ENCODE measurements around the gene NFKBIE. TPM values are rescaled to one million over a fixed set of nuclear protein-coding genes. Genes with fewer than 3 reads are reported as not detected.

NFKBIE gene
- total RNA-seq, 3 donors from 2014 or later: 4.0 to 25.9 (median 14.4) TPM

DNA sequence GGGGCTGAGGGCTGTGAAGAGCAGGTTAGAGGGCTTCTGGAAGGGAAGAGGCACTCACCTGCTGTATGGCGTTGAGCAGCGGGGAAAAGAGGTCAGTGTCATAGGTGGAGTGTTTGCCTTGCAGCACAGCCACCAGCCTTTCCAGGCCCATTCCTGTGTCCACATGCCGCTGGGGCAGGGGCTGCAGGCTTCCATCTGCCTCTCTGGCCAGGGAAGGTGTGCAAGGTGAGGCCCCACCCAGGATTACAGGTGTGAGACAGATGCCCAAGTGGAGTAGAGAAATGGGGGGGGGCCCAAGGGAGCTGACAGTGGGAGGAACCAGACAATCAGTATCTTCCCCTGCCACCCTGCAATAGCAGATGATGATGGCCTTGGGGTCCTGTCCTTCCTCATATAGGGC lies 44.9 kb upstream of the NFKBIE start:
- no peaks in the 10 kb centered on the region for H3K27me3 ChIP-seq
- DNase-seq (ENCODE audit: low spot score in 2 of 2): no peak
- H3K4me1 ChIP-seq: peaks cover 3 to 7% of the 10 kb centered on the region in 2 donors
- H3K27ac ChIP-seq: no peak overlapping the region
- intact Hi-C loops (cut with DNase I; ENCODE audit: low total_unique reads): no loop called here
- H3K4me3 ChIP-seq: no peak overlapping the region
- H3K36me3 ChIP-seq: no peaks in the 10 kb centered on the region
- TF ChIP-seq POLR2AphosphoS5 (IDR thresholded peaks at IDR 0.05): no peak
- TF ChIP-seq, protein P1, sequence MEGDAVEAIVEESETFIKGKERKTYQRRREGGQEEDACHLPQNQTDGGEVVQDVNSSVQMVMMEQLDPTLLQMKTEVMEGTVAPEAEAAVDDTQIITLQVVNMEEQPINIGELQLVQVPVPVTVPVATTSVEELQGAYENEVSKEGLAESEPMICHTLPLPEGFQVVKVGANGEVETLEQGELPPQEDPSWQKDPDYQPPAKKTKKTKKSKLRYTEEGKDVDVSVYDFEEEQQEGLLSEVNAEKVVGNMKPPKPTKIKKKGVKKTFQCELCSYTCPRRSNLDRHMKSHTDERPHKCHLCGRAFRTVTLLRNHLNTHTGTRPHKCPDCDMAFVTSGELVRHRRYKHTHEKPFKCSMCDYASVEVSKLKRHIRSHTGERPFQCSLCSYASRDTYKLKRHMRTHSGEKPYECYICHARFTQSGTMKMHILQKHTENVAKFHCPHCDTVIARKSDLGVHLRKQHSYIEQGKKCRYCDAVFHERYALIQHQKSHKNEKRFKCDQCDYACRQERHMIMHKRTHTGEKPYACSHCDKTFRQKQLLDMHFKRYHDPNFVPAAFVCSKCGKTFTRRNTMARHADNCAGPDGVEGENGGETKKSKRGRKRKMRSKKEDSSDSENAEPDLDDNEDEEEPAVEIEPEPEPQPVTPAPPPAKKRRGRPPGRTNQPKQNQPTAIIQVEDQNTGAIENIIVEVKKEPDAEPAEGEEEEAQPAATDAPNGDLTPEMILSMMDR (IDR thresholded peaks at IDR 0.05): no peak
- no peaks in the 10 kb centered on the region for H3K9me3 ChIP-seq

DNA sequence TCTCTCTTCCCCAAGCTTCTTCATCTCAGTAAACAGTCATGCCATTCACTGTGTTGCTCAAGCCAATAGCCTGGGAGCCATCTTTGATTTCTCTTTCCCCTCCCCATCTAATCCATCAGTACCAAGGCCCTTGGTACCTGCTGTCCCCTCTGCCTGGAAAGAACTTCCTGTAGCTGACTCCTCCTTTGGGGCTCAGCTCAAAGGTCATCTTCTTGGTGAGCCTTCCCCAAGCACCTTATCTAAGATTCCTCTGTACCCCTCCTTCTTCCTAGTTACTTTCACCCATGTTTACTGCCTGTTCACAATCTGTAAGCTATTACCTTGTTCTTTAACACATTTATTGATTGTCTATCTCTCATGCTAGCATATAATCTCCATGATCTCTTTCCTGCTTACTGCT lies 44.3 kb upstream of the NFKBIE start:
- intact Hi-C loops (cut with DNase I; ENCODE audit: low total_unique reads): no loop called here
- no peak for DNase-seq (ENCODE audit: low spot score in 2 of 2)

DNA sequence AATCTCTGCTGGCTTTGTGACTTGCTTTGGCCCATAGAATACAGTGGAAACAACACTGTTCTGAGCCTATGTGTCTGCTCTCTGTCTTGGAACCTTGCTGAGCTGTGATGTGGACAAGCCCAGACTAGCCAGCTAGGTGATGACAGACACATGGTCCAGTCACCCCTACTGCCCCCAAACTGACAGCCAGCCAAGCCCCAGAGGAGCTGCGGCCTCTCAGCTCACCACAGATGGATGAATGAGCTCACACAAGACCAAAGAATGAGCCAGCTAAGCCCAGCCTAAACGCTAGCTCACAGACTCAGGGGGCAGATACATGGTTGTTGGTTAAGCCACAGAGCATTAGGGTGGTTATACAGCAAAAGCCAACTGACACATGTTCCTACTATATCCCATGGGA lies 43.7 kb upstream of the NFKBIE start:
- Histone ChIP-seq H3K4me1 (peaks cover 3 to 7% of the 10 kb centered on the region in 2 donors), H3K4me3 (no peak overlapping the region), H3K27me3 (no peaks in the 10 kb centered on the region), H3K27ac (no peak overlapping the region), H3K36me3 (no peaks in the 10 kb centered on the region), H3K9me3 (no peaks in the 10 kb centered on the region)
- DNase-seq (ENCODE audit: low spot score in 2 of 2): no peak
- intact Hi-C loops (cut with DNase I; ENCODE audit: low total_unique reads): no loop called here
- TF ChIP-seq POLR2A (IDR thresholded peaks at IDR 0.05): no peak
- TF ChIP-seq POLR2AphosphoS5 (IDR thresholded peaks at IDR 0.05): no peak
- TF ChIP-seq, protein P1 (IDR thresholded peaks at IDR 0.05): no peak

More for the DNA sequence above, 44.3 kb upstream of the NFKBIE start:
- Histone ChIP-seq H3K4me3 (no peak overlapping the region), H3K4me1 (peaks cover 3 to 7% of the 10 kb centered on the region in 2 donors), H3K27me3 (no peaks in the 10 kb centered on the region), H3K9me3 (no peaks in the 10 kb centered on the region), H3K36me3 (no peaks in the 10 kb centered on the region), H3K27ac (no peak overlapping the region)
- TF ChIP-seq POLR2AphosphoS5 (IDR thresholded peaks at IDR 0.05) (no peak), POLR2A (IDR thresholded peaks at IDR 0.05) (no peak)
- TF ChIP-seq, protein P1 (IDR thresholded peaks at IDR 0.05): no peak

DNA sequence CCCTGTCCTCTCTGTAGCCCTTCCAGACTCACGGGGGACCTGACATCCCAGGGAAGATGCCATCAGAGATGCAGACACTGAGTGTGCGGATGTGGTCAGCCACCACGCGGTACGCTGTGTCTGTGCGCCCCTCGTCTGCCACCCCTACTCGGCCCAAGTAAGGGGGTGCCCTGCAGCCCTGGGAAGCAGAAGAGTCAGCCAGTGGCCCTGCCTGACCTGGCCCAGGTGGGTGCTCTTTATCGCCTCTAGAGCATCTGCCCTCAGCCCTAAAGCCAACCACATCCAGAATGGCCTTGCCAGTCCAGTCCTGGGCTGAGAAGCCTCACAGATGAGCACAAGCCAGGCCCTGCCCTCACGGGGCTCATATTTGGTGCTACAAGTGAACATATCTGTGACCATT lies 41.9 kb upstream of the NFKBIE start:
- no peaks in the 10 kb centered on the region for H3K9me3 ChIP-seq
- DNase-seq (ENCODE audit: low spot score in 2 of 2): no peak
- intact Hi-C loops (cut with DNase I; ENCODE audit: low total_unique reads): no loop called here

DNA sequence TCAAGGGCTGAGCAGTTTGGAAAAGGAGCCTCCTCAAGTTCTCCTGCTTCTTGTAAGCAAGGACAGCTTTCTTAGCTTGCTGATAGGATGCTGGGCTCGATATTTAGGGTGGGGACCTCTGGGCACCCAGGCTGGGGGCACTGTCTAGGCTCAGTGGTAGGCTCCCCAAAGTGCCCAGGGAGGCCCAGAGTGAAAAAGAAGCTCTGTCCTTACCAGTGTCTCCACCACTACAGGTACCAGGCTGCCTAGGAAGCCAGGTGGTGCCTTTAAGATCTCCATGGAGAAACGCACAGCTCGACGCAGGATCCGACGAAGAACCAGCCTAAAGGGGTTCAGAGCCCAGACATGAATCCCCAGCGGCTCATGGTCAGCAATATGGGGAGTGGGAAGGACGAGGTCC lies 41.4 kb upstream of the NFKBIE start:
- no peaks in the 10 kb centered on the region for H3K4me1 ChIP-seq
- no peaks in the 10 kb centered on the region for H3K36me3 ChIP-seq
- DNase-seq (ENCODE audit: low spot score in 2 of 2): no peak
- no peak overlapping the region for H3K4me3 ChIP-seq
- TF ChIP-seq POLR2A (IDR thresholded peaks at IDR 0.05) (no peak), POLR2AphosphoS5 (IDR thresholded peaks at IDR 0.05) (no peak)
- TF ChIP-seq, protein P1 (IDR thresholded peaks at IDR 0.05): no peak
- no peak overlapping the region for H3K27ac ChIP-seq
- no peaks in the 10 kb centered on the region for H3K9me3 ChIP-seq
- intact Hi-C loops (cut with DNase I; ENCODE audit: low total_unique reads): no loop called here
- no peaks in the 10 kb centered on the region for H3K27me3 ChIP-seq

More for the DNA sequence above, 41.9 kb upstream of the NFKBIE start:
- Histone ChIP-seq H3K27me3 (no peaks in the 10 kb centered on the region), H3K4me3 (no peak overlapping the region), H3K36me3 (no peaks in the 10 kb centered on the region), H3K4me1 (peaks cover under 1 to 4% of the 10 kb centered on the region in 2 donors), H3K27ac (no peak overlapping the region)
- TF ChIP-seq, protein P1 (IDR thresholded peaks at IDR 0.05): no peak
- TF ChIP-seq POLR2AphosphoS5 (IDR thresholded peaks at IDR 0.05): no peak
- no peak for TF ChIP-seq POLR2A (IDR thresholded peaks at IDR 0.05)
